Adipose tissue (tissue), 3 donors: ENCODE data around the gene DIO3. TPM values are rescaled to one million over a fixed set of nuclear protein-coding genes. Genes with fewer than 3 reads are reported as not detected.
"Not testable (repeated sequence)": the region's sequence is repeated elsewhere in the genome, so short reads cannot be mapped to it uniquely, and the experiment has no call there.

Experiments
- H3K27ac ChIP-seq: one replicate; pipeline ENCODE4 v1.5.1; 2013; ENCODE audit warnings: low read depth, low read length
- WGBS, 3 donors: extraction: QIAGEN DNeasy Blood & Tissue Kit; methylation state at CpG; one replicate each; pipeline ENCODE4 v1.1.7; 2013; 5-methylcytosine and 5-hydroxymethylcytosine counted together
- polyA plus RNA-seq, 3 donors: library from polyadenylated mRNA; stranded (reverse); fragments of 200-250 nt; gene quantifications; one replicate each; pipeline ENCODE4 v1.2.3, GENCODE V29; 2013
- donor health status: healthy with polysubstance abuse.
- donor health status: Bipolar disorder and iron deficiency.
- donor health status: healthy.

DIO3 gene
- polyA plus RNA-seq, 3 donors, result 1.0 to 13.5 (median 9.7) TPM

GRCh38 chr14:101572526-101572925 is 11.2 kb downstream of the DIO3 start:
- WGBS, 3 donors, result 88 to 93% (median 89%) methylated on average over 4 to 6 of the region's 6 CpGs
- not testable (repeated sequence) for H3K27ac ChIP-seq

- WGBS, 3 donors, result 72 to 91% (median 83%) methylated on average over 8 of the region's 8 CpGs
- H3K27ac ChIP-seq, result no peak overlapping the region
Observed at GRCh38 chr14:101573289-101573688, 12.0 kb downstream of the DIO3 start.

DNA sequence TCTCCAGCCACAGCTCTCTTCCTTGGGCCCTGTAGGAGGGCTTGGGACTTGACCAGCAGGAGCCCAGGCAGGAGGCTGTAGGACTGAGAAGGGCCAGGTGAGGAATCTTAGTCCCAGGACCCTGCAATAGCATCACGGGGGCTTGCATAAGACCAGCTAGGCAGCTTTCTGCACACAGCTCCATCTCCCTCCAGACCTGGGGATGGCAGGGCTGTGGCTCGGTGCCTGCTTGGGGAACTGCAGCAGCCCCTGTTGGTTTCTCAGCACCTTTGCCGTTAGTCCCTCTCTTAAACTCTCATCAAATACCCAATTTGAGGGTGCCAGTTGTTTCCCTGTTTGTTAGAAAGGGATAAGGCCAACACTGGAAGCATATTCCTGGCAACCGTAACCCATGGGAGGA is 14.3 kb downstream of the DIO3 start:
- no peak overlapping the region for H3K27ac ChIP-seq
- 60 to 88% (median 79%) methylated on average over 4 of the region's 4 CpGs for WGBS, 3 donors

DNA sequence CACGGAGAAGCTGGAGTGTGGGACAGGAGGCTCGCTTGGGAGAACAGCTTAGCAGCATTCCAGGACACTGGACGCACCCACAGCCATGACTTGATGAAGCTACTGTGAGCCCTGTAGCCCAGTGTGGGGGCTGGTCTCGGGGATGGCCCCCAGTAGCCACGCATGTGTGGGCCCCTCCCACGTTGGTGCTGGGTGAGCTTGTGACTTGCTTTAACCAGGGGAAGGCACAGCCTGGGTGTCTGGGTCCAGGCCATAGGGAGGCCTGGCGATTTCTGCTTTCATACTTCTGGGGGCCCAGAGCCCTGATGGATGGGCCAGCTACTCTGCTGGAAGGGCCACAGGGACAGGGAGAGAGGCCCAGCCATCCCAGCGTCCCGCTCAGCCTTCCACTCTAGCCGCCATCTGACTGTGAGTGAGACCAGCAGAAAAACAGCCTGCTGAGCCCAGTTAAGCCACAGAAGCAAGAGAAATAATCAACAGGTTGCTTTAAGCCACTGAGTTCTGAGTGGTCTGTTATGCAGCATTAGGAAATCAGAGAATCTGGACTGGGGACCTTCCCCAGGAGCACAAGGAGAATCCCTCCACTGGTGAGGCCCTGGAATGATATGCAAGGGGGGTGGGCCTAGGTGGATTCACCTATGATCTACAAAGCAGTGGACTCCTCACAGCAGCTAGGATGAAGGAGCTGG is 16.1 kb downstream of the DIO3 start:
- WGBS, 3 donors, result 83 to 90% (median 89%) methylated on average over 10 of the region's 10 CpGs
- H3K27ac ChIP-seq, result no peak overlapping the region

GRCh38 chr14:101578489-101578888 is 17.2 kb downstream of the DIO3 start:
- H3K27ac ChIP-seq, result no peak overlapping the region
- 59 to 73% (median 72%) methylated on average over 8 of the region's 8 CpGs for WGBS, 3 donors

- 78 to 92% (median 85%) methylated on average over 11 of the region's 11 CpGs for WGBS, 3 donors
- no peak overlapping the region for H3K27ac ChIP-seq
Observed at GRCh38 chr14:101579372-101580080, 18.2 kb downstream of the DIO3 start.

DNA sequence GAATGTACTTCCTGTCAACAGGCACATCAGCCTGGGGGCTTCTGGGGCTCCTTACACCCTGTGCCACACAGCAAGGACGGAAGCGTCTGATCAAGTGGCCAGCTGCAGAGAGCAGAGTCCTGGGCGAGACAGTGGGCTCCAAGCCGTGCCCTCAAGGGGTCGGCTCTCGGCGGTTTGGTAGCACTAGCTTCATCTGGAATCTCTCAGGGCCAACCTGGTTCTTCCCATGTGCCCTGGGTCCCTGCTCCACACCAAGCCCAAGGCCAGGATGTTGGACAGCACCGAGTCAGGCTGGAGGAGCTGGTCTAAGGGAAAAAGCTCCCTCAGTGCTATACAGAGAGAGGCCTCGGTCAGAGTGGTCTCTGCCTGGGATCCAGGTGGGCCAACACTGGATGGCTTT is 20.5 kb downstream of the DIO3 start:
- H3K27ac ChIP-seq, result no peak overlapping the region
- WGBS, 3 donors, result 77 to 86% (median 84%) methylated on average over 9 of the region's 9 CpGs

- 81 to 88% (median 81%) methylated on average over 5 of the region's 5 CpGs for WGBS, 3 donors
- H3K27ac ChIP-seq, result no peak overlapping the region
Observed at GRCh38 chr14:101582294-101582693, 21.0 kb downstream of the DIO3 start.

DNA sequence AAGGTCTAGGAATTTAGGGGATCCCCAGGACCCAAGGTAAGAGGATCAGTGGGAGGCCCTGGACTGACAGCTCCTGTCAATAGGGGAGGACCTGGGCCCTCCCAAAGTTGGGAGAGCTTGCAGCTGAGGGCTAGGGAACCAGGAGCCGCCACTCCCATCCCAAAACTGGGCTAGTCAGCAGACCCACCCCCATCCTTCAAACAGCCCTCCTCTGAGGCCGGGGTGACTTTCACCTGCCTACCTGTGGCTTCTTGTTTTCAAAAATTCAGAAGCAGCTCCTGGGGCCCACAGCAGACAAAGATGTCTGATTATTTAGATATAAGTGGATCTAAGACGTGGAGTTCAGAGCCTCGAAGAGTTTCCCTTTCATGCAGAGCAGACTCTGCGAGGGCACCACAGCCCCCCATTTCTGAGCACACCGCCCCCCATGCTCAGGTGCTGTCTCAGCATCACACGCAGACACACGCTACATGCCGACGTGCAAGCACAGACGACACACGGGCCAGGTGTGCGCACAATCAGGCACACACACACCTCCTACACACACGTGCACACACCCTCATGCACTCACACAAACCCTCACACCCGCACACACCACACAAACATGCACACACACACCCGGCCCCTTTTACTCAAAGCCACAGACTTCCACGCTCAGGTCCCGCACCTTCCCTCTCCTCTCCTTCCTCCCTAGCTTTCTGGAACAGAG is 21.9 kb downstream of the DIO3 start:
- H3K27ac ChIP-seq, result no peak overlapping the region
- 87 to 92% (median 91%) methylated on average over 18 of the region's 18 CpGs for WGBS, 3 donors

- WGBS, 3 donors, result 64 to 84% (median 84%) methylated on average over 7 of the region's 7 CpGs
- no peak overlapping the region for H3K27ac ChIP-seq
Observed at GRCh38 chr14:101583715-101584054, 22.4 kb downstream of the DIO3 start.

- 60 to 78% (median 64%) methylated on average over 52 to 54 of the region's 54 CpGs for WGBS, 3 donors
Observed at GRCh38 chr14:101584055-101584859, 23.0 kb downstream of the DIO3 start.

GRCh38 chr14:101585211-101585610 is 23.9 kb downstream of the DIO3 start:
- WGBS, 3 donors, result 66 to 84% (median 82%) methylated on average over 6 of the region's 6 CpGs
- no peak overlapping the region for H3K27ac ChIP-seq

More at GRCh38 chr14:101584055-101584859, 23.0 kb downstream of the DIO3 start:
- no peak overlapping the region for H3K27ac ChIP-seq

- no peak overlapping the region for H3K27ac ChIP-seq
- WGBS, 3 donors, result 84 to 87% (median 87%) methylated on average over 17 of the region's 17 CpGs
Observed at GRCh38 chr14:101586531-101587430, 25.5 kb downstream of the DIO3 start.

GRCh38 chr14:101587441-101587911 is 26.2 kb downstream of the DIO3 start:
- 91 to 95% (median 95%) methylated on average over 29 of the region's 29 CpGs for WGBS, 3 donors
- no peak overlapping the region for H3K27ac ChIP-seq

DNA sequence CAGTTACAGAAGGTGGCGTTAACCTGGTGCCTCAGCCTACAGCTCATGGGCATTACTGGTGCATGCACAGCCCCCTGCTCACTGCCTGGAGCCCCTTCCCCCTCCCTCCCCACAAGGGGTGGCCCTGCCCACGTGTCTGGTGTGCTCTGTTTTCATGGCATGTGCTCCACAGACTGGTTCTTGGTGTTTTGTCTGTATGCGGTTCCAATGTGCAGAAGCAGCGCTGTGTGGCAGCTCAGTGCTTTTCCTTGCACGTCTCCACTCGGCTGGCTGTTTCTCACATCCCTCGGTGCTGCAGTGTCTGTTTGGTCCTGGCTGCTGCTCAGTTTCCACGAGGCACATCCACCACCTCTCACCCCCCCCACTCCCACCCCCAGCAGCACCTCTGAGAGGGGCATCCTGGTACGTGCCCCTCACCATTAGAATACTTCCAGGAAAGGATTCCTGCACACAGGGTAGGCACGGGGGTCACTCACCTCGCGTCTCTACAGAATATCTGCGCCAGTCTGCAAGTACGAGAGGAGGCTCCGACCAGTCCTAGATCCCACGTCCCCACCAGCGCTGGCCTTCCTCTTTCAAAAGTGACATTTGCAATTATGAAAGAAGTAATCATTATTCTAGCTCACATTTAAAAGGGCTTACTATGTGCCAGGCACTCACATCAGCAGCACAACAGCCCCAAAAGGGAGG is 27.1 kb downstream of the DIO3 start:
- WGBS, 3 donors, result 67 to 78% (median 78%) methylated on average over 17 of the region's 17 CpGs
- H3K27ac ChIP-seq, result no peak overlapping the region

DNA sequence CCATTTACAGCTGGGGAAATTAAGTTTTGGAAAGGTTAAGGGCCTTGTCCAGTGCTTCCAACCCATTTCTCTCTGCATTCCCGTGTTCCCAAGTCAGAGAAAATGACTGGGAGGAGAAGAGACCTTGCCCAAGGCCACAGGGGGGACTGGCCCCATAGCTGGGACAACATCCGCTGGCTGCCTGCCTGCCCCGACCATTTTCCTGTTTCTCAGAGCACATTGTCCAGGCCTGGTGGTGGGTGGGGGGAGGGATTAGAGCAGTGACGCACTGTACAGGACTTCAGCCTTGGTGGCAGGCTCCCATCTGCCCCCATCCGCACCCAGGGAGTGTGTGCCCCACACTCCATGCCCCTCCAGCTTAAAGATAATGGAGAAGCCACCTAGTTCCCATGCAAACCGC is 27.7 kb downstream of the DIO3 start:
- 57 to 67% (median 67%) methylated on average over 6 of the region's 6 CpGs for WGBS, 3 donors
- no peak overlapping the region for H3K27ac ChIP-seq

- 64 to 68% (median 67%) methylated on average over 3 of the region's 3 CpGs for WGBS, 3 donors
Observed at GRCh38 chr14:101589486-101590015, 28.3 kb downstream of the DIO3 start.

More at GRCh38 chr14:101589486-101590015, 28.3 kb downstream of the DIO3 start:
- H3K27ac ChIP-seq, result no peak overlapping the region
